ENCODE results near the gene CORO1C. TPM values are rescaled to one million over a fixed set of nuclear protein-coding genes. Genes with fewer than 3 reads are reported as not detected.

Gene CORO1C
- total RNA-seq, 1 donor from 2014 or later = 189 TPM

- Histone ChIP-seq H3K27me3 (no peaks in the 10 kb centered on the region), H3K4me3 (no peak overlapping the region), H3K4me1 (peaks cover 18% of the 10 kb centered on the region), H3K27ac (no peak overlapping the region), H3K9me3 (no peaks in the 10 kb centered on the region), H3K36me3 (no peaks in the 10 kb centered on the region)
- DNase-seq (ENCODE audit: extremely low spot score in 2 of 2) = no peak
- TF ChIP-seq CTCF (IDR thresholded peaks at IDR 0.05) = no peak
- TF ChIP-seq POLR2AphosphoS5 (IDR thresholded peaks at IDR 0.05; ENCODE audit: insufficient read depth in 1 of 2, low read depth in 1 of 2) = no peak
- no peak for TF ChIP-seq POLR2A (IDR thresholded peaks at IDR 0.05)
- intact Hi-C loops (cut with DNase I) = no loop called here
These were observed 95.1 kb downstream of the CORO1C start for GRCh38 chr12:108635997-108636808.

GRCh38 chr12:108635201-108635996, 95.9 kb downstream of the CORO1C start:
- intact Hi-C loops (cut with DNase I) = no loop called here
- no peaks in the 10 kb centered on the region for H3K36me3 ChIP-seq
- no peak for TF ChIP-seq CTCF (IDR thresholded peaks at IDR 0.05)
- TF ChIP-seq POLR2A (IDR thresholded peaks at IDR 0.05) = no peak
- no peak for TF ChIP-seq POLR2AphosphoS5 (IDR thresholded peaks at IDR 0.05; ENCODE audit: insufficient read depth in 1 of 2, low read depth in 1 of 2)
- peak in 1 of 2 donors; percentile 58 for DNase-seq (ENCODE audit: extremely low spot score in 2 of 2)
- peaks cover 26% of the 10 kb centered on the region for H3K4me1 ChIP-seq
- no peaks in the 10 kb centered on the region for H3K27me3 ChIP-seq
- no peak overlapping the region for H3K27ac ChIP-seq
- no peaks in the 10 kb centered on the region for H3K9me3 ChIP-seq
- no peak overlapping the region for H3K4me3 ChIP-seq

- no peaks in the 10 kb centered on the region for H3K27me3 ChIP-seq
- peaks cover 36% of the 10 kb centered on the region for H3K4me1 ChIP-seq
- TF ChIP-seq CTCF (IDR thresholded peaks at IDR 0.05) (no peak), POLR2AphosphoS5 (IDR thresholded peaks at IDR 0.05; ENCODE audit: insufficient read depth in 1 of 2, low read depth in 1 of 2) (no peak), POLR2A (IDR thresholded peaks at IDR 0.05) (no peak)
- no peaks in the 10 kb centered on the region for H3K9me3 ChIP-seq
- H3K36me3 ChIP-seq = no peaks in the 10 kb centered on the region
- DNase-seq (ENCODE audit: extremely low spot score in 2 of 2) = peak in 1 of 2 donors; percentile 95
- intact Hi-C loops (cut with DNase I) = no loop called here
- H3K27ac ChIP-seq = no peak overlapping the region
- H3K4me3 ChIP-seq = no peak overlapping the region
These were observed 97.0 kb downstream of the CORO1C start for GRCh38 chr12:108634341-108634751.

GRCh38 chr12:108633534-108634248, 97.6 kb downstream of the CORO1C start, which contains the start of gene SELPLG:
SELPLG (minus strand) TSS chr12:108633894; CDS start chr12:108624307, 9,587 bp downstream.
- TF ChIP-seq POLR2AphosphoS5 (IDR thresholded peaks at IDR 0.05; ENCODE audit: insufficient read depth in 1 of 2, low read depth in 1 of 2) = peak in 1 of 2 donors; percentile 64
- peak in 1 of 2 donors; percentile 13 for TF ChIP-seq POLR2A (IDR thresholded peaks at IDR 0.05)
- TF ChIP-seq CTCF (IDR thresholded peaks at IDR 0.05) = no peak
- no peaks in the 10 kb centered on the region for H3K36me3 ChIP-seq
- intact Hi-C loops (cut with DNase I) = no loop called here
- H3K9me3 ChIP-seq = no peaks in the 10 kb centered on the region
- no peaks in the 10 kb centered on the region for H3K27me3 ChIP-seq
- H3K4me1 ChIP-seq = peaks cover 40% of the 10 kb centered on the region
- H3K27ac ChIP-seq = peak within 1 kb of the TSS; percentile 40
- DNase-seq (ENCODE audit: extremely low spot score in 2 of 2) = peak in 1 of 2 donors; percentile 70
- H3K4me3 ChIP-seq = peak within 1 kb of the TSS in 1 of 2 donors; percentile 16
